GM19452 (cell line): ENCODE data around the gene RPS6KA2.

Experiments used
- ATAC-seq: cut with Tn5 transposase; IDR thresholded peaks from one replicate; pipeline ENCODE4 v1.9.1; 2021; ENCODE audit not compliant: unreplicated experiment

Gene RPS6KA2

DNA sequence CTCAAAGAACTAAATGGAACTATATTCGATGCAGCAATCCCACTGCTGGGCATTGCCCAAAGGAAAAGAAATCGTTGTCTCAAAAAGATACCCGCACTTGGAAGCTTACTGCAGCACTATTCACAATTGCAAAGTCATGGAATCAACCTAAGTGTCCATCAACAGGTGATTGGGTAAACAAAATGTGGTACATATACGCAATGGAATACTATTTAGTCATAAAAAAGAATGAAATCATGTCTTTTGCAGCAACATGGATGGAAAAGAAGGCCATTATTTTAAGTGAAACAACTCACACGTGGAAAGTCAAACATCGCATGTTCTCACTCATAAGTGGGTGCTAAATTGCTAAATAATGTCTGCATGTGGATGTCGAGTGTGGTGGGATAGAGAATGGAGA lies 173.4 kb downstream of the RPS6KA2 start:
- no peak for ATAC-seq

- ATAC-seq = no peak
These were observed 176.7 kb downstream of the RPS6KA2 start for GRCh38 chr6:166450167-166450873.

DNA sequence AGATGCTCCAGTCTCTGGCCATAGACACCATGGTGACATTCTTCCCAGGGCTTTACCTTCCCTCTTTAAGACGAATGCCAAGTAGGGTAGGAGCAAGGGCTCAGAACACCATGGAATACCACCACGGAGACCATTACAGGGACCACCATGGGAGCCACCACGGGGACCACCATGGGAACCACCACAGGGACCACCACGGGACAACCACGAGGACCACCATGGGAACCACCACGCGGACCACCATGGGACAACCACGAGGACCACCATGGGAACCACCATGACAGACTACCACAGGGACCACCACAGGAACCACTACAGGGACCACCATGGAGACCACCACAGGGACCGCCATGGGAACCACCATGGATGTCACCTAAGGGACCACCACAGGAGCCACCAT lies 177.4 kb downstream of the RPS6KA2 start:
- ATAC-seq = no peak

GRCh38 chr6:166449036-166449435 lies 178.0 kb downstream of the RPS6KA2 start:
- no peak for ATAC-seq

- ATAC-seq = no peak
These were observed 178.6 kb downstream of the RPS6KA2 start for GRCh38 chr6:166448432-166448831.

GRCh38 chr6:166446567-166447065 lies 180.4 kb downstream of the RPS6KA2 start:
- no peak for ATAC-seq

- ATAC-seq = no peak
These were observed 180.9 kb downstream of the RPS6KA2 start for GRCh38 chr6:166446146-166446545.

DNA sequence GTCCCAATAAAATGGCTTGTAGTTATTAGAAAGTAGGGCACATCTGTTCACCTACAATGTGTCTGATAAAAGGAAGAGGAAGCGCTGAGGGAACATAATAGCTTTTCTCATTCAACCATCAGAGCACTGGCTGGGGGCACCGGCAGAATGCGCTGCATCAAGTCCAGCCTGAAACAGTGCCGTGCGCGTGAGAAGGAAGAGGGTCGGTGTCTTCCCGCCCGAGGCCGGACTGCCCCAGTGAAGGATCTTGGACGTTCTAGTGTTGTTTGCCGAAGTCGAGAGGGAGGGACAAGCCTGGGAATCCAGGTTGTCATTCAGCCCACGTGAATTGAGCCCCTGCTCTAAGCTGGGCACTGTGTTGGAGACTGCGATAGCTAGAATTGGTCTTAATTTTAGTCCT lies 182.6 kb downstream of the RPS6KA2 start:
- no peak for ATAC-seq

- no peak for ATAC-seq
These were observed 183.9 kb downstream of the RPS6KA2 start for GRCh38 chr6:166443166-166443565.

DNA sequence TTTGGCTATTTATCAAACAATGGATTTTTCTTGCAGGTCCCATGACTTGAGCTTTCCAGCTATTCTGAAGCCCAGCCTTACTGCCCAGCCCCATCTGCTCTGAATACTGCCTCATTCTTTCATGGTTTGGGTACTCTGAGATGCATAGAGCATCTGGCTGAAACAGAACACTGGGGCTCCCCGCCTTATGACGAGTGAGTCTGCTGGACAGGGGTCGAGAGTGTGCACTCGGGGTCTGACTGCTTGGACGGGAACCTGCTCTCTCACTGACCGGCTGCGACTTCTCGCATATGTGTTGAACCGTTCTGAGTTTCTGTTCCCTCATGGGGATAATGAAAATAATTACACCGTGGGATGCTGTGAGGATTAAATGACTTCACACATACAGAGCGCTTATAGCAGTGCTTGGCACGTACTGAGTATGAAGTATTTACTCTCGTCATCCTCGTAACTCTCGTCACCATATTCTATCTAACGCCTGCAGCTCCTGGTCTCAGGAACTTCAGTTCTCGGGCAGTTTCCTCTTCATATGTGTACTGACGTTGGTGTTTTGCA lies 184.8 kb downstream of the RPS6KA2 start:
- no peak for ATAC-seq

GRCh38 chr6:166441325-166442078 lies 185.5 kb downstream of the RPS6KA2 start:
- no peak for ATAC-seq

DNA sequence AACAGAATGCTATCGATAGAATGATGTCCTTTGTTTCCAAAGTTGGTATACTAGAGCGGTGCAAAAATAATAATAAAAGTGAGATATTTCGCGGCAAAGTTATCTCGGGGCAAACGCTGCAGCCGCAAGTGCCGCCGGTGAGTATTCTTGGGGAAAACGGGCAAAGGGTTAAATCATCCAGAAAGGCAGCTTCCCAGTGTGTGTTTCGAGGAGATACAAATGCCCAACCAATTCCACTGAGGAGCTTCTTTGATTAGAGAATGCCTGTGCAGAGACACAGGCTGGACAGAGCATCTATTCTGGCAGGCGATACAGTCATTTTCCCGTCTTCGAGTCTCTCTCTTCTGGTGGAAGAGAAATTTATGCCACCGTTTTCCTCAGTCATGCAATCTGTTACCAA lies 186.3 kb downstream of the RPS6KA2 start:
- no peak for ATAC-seq

DNA sequence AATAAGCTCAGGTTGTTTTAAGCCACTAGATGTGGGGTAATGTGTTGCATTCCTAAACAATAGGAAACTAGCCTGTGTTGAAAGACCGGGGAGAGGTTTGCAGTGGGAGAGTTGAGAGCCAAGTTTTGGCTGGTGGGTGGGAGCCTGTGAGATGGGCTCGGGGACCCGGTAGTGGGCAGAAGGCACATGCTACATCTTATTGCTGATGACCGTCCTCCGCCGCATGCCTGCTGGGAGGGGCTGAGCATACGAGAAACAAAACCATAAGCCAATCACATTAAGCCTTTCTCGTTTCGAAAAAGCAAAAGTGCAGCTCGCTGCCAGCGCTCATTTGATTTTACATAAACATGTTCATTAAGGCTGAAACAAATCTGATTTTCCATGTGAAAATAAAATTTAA lies 186.9 kb downstream of the RPS6KA2 start:
- ATAC-seq = no peak

- no peak for ATAC-seq
These were observed 187.5 kb downstream of the RPS6KA2 start for GRCh38 chr6:166439366-166440091.

DNA sequence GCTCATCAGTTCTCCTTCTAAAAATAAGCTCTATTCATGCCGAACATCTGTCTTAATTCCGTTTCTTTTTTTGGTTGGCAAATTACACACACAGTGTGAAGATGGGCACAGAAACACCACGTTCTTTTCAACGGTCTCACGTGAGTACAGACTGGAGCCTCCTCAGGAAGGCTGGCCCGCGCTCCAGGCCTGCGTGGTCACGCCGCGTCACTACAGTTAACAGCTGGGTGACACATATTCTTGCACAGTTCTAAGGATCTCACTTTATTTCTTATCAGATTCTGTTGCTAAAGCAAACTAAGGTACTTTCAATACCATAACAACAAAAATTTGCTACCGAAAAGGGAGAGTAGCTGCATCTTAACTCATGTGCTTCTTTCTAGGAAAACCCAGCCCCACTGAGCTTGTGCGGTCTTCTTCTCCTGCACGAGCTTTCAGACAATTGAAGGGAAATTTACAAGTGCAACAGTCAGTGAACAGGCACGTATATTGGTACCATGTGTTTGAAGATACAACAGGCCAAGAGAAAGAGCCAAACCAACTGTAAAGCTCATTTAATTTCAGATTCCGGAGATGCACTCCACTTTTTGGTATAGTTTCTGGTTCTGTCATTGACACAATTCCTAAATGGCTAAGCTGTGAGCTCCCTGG lies 188.7 kb downstream of the RPS6KA2 start:
- no peak for ATAC-seq

GRCh38 chr6:166437661-166438060 lies 189.4 kb downstream of the RPS6KA2 start:
- ATAC-seq = no peak

DNA sequence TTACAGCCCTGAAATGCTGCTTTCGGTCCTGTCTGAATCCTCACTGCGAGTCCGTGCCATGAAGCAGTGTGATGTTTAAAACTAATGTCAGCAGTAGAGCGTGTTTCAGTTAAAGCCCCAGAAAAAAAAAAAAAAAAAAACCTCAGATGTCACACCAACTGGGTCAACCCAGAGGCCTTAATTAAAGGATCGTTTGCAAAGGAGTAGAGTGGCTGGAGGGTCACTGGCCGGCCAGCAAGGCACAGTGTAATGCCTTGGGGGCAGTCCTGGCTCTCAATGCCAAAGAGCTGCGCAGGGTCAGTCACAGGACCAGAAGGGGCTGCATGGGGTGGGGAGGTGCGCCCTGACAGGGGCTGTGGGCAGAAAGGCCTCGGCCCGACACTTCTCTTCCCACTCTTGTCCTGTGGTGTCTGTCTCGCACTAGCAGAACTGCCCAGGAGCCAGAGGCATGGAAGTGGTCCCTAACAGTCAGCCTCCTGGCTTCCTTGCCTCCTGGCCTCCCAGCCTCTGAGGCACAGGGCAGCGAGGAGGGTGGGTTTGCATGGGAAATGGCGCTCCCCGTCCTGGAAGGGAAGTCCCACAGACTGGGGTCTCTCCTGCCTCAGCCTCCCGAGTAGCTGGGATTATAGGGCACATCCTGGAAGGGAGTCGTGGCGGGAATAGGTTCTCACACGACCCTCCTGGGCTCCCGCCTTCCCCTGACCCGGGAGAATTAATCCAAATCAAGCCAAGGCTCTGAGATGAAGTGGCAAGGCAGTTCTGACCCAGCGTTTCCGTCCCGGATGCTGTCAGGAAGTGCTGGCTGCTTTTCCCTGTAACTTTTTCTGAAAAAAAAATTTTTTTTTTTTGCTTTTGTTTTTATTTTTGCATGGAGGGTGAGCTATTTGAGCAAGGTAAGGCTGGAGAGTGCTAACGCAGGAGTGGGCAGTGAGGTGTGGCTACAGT lies 190.6 kb downstream of the RPS6KA2 start:
- no peak for ATAC-seq

GRCh38 chr6:166435574-166435973 lies 191.5 kb downstream of the RPS6KA2 start:
- ATAC-seq = no peak

GRCh38 chr6:166434336-166434735 lies 192.7 kb downstream of the RPS6KA2 start:
- no peak for ATAC-seq

DNA sequence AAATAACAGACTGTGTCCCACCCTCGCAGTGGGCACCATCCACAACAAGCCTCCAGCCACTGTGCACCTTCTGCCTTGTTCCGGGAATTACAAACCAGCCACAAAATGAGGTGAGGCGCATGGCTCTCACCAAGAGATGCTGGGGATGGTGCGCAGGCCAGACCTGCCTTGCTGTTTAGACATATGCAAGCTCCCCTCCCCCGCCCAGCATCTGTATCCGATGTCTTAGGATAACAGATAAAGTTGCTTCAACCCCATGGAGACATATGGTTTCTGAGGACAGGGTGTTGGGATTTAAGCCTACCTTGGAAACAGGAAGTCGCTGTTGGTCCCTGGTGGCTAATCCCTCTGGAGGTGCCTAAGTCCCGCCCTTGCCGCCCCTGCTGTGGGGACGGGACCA lies 194.0 kb downstream of the RPS6KA2 start:
- no peak for ATAC-seq
